IPS-20b (cell line): Measurements from ENCODE around the gene FADS2.
A peak's percentile ranks its signal among the peaks of the same experiment; 100 is the strongest.

Experiments used
- H3K27ac ChIP-seq: one replicate; pipeline ENCODE4 v1.5.1; 2013; ENCODE audit warnings: low read length
- H3K27me3 ChIP-seq: 2 replicates; pipeline ENCODE4 v1.6.1; 2013; ENCODE audit warnings: mild to moderate bottlenecking, low read length, inconsistent platforms; ENCODE audit not compliant: insufficient read depth
- H3K36me3 ChIP-seq: 2 replicates; pipeline ENCODE4 v1.6.1; 2013; ENCODE audit warnings: low read depth, mild to moderate bottlenecking, inconsistent platforms, low read length, moderate library complexity; ENCODE audit not compliant: insufficient read depth
- H3K4me1 ChIP-seq: 2 replicates; pipeline ENCODE4 v1.6.1; 2013; ENCODE audit warnings: mild to moderate bottlenecking, control low read depth, inconsistent platforms, low read length, moderate library complexity; ENCODE audit not compliant: insufficient read depth
- H3K4me3 ChIP-seq: 2 replicates; pipeline ENCODE4 v1.5.1; 2013; ENCODE audit warnings: mild to moderate bottlenecking, low read length, inconsistent platforms
- H3K9ac ChIP-seq: 2 replicates; pipeline ENCODE4 v1.6.1; 2013; ENCODE audit warnings: low read depth, mild to moderate bottlenecking, inconsistent platforms, low read length, moderate library complexity
- H3K9me3 ChIP-seq: 2 replicates; pipeline ENCODE4 v1.6.1; 2013; ENCODE audit warnings: mild to moderate bottlenecking, low read depth, low read length, inconsistent platforms; ENCODE audit not compliant: insufficient read depth

Gene FADS2

GRCh38 chr11:61827571-61828378, at the start of gene FADS2:
FADS2 (plus strand) TSS chr11:61828300; CDS start chr11:61828391, 91 bp downstream.
- H3K4me1 ChIP-seq: peaks cover 16% of the 10 kb centered on the region
- H3K9ac ChIP-seq: peak within 1 kb of the TSS; percentile 98

GRCh38 chr11:61778357-61778886, 49.7 kb upstream of the FADS2 start:
- H3K27ac ChIP-seq: no peak overlapping the region
- H3K27me3 ChIP-seq: no peaks in the 10 kb centered on the region
- H3K9me3 ChIP-seq: no peaks in the 10 kb centered on the region
- H3K9ac ChIP-seq: no peak overlapping the region
- no peaks in the 10 kb centered on the region for H3K36me3 ChIP-seq
- H3K4me1 ChIP-seq: no peaks in the 10 kb centered on the region
- H3K4me3 ChIP-seq: no peak overlapping the region

More at GRCh38 chr11:61827571-61828378, at the start of gene FADS2:
- Histone ChIP-seq H3K36me3 (peaks cover 32% of the 10 kb centered on the region; the same call in 1 of the 2 replicates), H3K27ac (peak within 1 kb of the TSS; percentile 93), H3K27me3 (no peaks in the 10 kb centered on the region), H3K9me3 (no peaks in the 10 kb centered on the region), H3K4me3 (peak within 1 kb of the TSS; percentile 88)

GRCh38 chr11:61778920-61779650, 49.0 kb upstream of the FADS2 start:
- Histone ChIP-seq H3K9ac (no peak overlapping the region), H3K4me3 (no peak overlapping the region), H3K9me3 (no peaks in the 10 kb centered on the region), H3K27ac (no peak overlapping the region), H3K4me1 (no peaks in the 10 kb centered on the region), H3K36me3 (no peaks in the 10 kb centered on the region), H3K27me3 (no peaks in the 10 kb centered on the region)

DNA sequence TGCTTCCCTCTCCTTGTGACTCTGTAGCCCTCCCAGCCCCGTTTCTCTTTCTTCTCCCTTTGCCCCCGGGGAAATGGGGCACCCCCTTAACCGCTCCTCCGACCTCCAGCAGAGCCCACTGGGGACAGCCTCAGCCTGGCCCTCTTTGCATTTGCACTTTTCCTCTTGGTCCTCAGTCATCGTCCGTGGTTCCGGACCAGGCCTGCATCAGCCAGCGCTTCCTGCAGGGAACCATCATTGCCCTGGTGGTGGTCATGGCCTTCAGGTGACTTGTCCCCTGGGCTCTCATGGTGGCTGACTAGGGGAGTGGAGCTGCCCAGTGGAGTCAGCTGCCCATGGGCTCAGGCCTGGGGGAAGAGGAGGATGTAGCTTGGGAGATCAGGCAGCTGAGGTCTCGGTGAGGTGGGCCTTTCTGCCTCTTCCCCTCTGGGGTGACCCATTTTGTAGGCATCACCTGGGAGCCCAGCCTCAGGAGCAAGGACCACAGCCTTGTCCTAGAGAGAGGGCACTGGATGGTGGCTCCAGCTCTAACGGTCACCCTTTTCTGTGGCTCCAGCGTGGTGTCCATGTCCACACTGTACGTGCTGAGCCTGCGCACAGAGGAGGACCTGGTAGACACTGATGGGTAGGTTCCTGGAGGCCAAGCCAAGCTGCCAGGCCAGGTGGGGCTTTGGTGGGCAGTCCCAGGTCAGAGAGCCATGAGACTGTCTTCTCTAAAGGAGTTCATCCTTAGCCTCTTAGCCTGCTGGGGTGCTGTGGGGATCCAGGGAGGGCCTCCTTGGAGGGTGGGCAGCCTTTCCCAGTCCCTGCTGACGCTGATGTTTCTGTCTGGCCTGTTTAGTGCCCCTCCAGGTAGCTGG, 48.2 kb upstream of the FADS2 start:
- H3K27ac ChIP-seq: no peak overlapping the region
- no peaks in the 10 kb centered on the region for H3K4me1 ChIP-seq
- H3K4me3 ChIP-seq: no peak overlapping the region
- peaks cover 8% of the 10 kb centered on the region for H3K36me3 ChIP-seq
- H3K9me3 ChIP-seq: no peaks in the 10 kb centered on the region
- H3K27me3 ChIP-seq: no peaks in the 10 kb centered on the region
- H3K9ac ChIP-seq: no peak overlapping the region

GRCh38 chr11:61780581-61781162, 47.4 kb upstream of the FADS2 start:
- no peaks in the 10 kb centered on the region for H3K4me1 ChIP-seq
- peaks cover 15% of the 10 kb centered on the region for H3K36me3 ChIP-seq
- H3K27me3 ChIP-seq: no peaks in the 10 kb centered on the region
- no peak overlapping the region for H3K4me3 ChIP-seq
- H3K9me3 ChIP-seq: no peaks in the 10 kb centered on the region
- no peak overlapping the region for H3K9ac ChIP-seq
- H3K27ac ChIP-seq: no peak overlapping the region

DNA sequence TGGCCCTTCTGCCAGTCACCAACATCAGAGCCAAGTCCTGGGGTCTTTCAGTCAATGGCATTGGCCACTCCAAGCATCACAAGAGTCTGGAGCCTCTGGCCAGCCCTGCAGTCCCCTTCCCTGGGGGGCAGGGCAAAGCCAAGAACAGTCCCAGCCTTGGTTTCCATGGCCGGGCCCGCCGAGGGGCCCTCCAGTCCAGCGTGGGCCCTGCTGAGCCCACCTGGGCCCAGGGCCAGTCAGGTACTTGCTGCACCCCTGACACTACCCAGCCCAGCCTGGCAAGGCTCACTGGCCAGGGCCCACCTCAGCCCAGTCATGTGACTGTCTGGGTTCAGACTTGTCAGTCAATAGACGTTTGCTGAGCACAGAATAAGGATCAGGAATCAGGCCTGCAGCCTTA, 46.5 kb upstream of the FADS2 start:
- Histone ChIP-seq H3K27ac (no peak overlapping the region), H3K9ac (no peak overlapping the region), H3K27me3 (no peaks in the 10 kb centered on the region), H3K4me3 (no peak overlapping the region), H3K4me1 (no peaks in the 10 kb centered on the region), H3K36me3 (peaks cover 24% of the 10 kb centered on the region), H3K9me3 (no peaks in the 10 kb centered on the region)

DNA sequence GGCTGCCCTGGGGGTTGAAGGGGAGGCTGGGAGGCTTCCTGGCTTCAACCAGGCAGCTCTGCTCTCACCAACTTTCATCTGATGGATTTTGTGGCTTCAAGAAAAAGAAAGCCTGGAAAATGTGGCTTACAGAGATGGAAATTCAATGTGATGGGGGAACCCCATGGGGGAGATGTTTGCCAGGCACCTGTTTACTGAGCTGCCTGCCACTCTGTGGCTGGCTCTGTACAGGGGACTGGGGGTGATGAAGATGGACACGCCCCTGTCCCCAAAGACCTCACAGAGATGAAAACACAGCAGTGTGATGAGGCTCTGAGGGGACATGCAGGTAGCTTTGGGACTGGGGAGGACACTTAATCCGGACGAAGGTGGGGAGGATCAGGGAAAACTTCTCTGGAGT, 45.8 kb upstream of the FADS2 start:
- Histone ChIP-seq H3K27me3 (no peaks in the 10 kb centered on the region), H3K4me3 (no peak overlapping the region), H3K9ac (no peak overlapping the region), H3K27ac (no peak overlapping the region), H3K4me1 (no peaks in the 10 kb centered on the region), H3K9me3 (no peaks in the 10 kb centered on the region), H3K36me3 (peaks cover 31% of the 10 kb centered on the region)

DNA sequence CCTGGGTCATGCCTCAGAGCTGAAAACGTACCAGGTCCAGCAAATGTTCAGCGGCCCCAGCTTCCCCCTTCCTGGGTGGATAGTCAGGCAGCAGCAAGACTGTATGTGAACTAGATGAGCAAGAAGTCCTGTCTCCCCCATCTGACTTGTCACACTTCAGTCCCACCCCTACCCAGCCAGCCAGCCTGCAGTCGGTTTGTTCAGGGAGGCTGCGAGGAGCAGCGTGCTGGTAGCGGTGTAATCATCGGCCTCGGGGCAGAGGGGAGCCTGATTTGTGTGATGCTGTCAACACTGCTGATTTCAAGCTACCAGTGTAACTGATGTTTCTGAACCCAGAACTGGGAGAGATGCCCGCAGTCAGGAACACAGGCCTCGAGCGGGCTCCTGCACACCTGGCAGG, 45.3 kb upstream of the FADS2 start:
- H3K9ac ChIP-seq: no peak overlapping the region
- H3K27ac ChIP-seq: no peak overlapping the region
- peaks cover 36% of the 10 kb centered on the region for H3K36me3 ChIP-seq
- H3K4me1 ChIP-seq: no peaks in the 10 kb centered on the region
- H3K9me3 ChIP-seq: no peaks in the 10 kb centered on the region
- H3K27me3 ChIP-seq: no peaks in the 10 kb centered on the region
- no peak overlapping the region for H3K4me3 ChIP-seq

GRCh38 chr11:61783717-61784505, 44.2 kb upstream of the FADS2 start:
- peaks cover 46% of the 10 kb centered on the region for H3K36me3 ChIP-seq
- no peak overlapping the region for H3K9ac ChIP-seq
- H3K27me3 ChIP-seq: no peaks in the 10 kb centered on the region
- no peaks in the 10 kb centered on the region for H3K9me3 ChIP-seq
- H3K27ac ChIP-seq: no peak overlapping the region
- H3K4me1 ChIP-seq: no peaks in the 10 kb centered on the region
- H3K4me3 ChIP-seq: no peak overlapping the region

GRCh38 chr11:61784506-61784805, 43.6 kb upstream of the FADS2 start:
- Histone ChIP-seq H3K36me3 (peaks cover 51% of the 10 kb centered on the region), H3K9ac (no peak overlapping the region), H3K27me3 (no peaks in the 10 kb centered on the region), H3K27ac (no peak overlapping the region), H3K4me3 (no peak overlapping the region), H3K9me3 (no peaks in the 10 kb centered on the region), H3K4me1 (no peaks in the 10 kb centered on the region)
